Left lung (tissue), 10 donors: ENCODE results near the gene IL15. TPM values are rescaled to one million over a fixed set of nuclear protein-coding genes. Genes with fewer than 3 reads are reported as not detected.

Experiments used
- ATAC-seq: fragments of 200-7000 bp; cut with Tn5 transposase; one replicate; pipeline ENCODE4 v1.9.1; 2020; ENCODE audit warnings: moderate library complexity
- DNase-seq, 4 donors: peaks; one replicate each; pipeline ENCODE4 v3.0.0-alpha.2; 2013 to 2020
- H3K27ac ChIP-seq, 2 donors: fragments of 200-600 bp; sonication (generic) in 1 of 2; one replicate each; pipeline versions ENCODE4 v1.5.0 to v1.8.0; 2020 to 2021
- H3K27me3 ChIP-seq, 2 donors: fragments of 200-600 bp; sonication (generic) in 1 of 2; one replicate each; pipeline versions ENCODE4 v1.5.0 to v1.8.0; 2020 to 2021
- H3K36me3 ChIP-seq, 2 donors: fragments of 200-600 bp; sonication (generic) in 1 of 2; one replicate each; pipeline versions ENCODE4 v1.5.0 to v1.8.0; 2020 to 2021
- H3K4me1 ChIP-seq, 2 donors: fragments of 200-600 bp; one replicate each; pipeline ENCODE4 v1.8.0; 2021
- H3K4me3 ChIP-seq, 2 donors: fragments of 200-600 bp; sonication (generic) in 1 of 2; one replicate each; pipeline versions ENCODE4 v1.5.0 to v1.8.0; 2020 to 2021; ENCODE audit warnings: mild to moderate bottlenecking in 1 of 2
- H3K9me3 ChIP-seq, 2 donors: fragments of 200-600 bp; sonication (generic) in 1 of 2; one replicate each; pipeline versions ENCODE4 v1.5.0 to v1.8.0; 2020 to 2021
- intact Hi-C, 2 donors: fragments of 100-400 bp; cut with DNase I; formaldehyde crosslinking; loops; one replicate each; pipeline versions ENCODE4 v1.11.2 to v1.14.2; 2022
- polyA plus RNA-seq, 6 donors: library from polyadenylated mRNA; unstranded; fragments of 120-200 nt; gene quantifications; one replicate each; pipeline ENCODE4 v1.2.1, GENCODE V29; 2013; ENCODE audit not compliant: insufficient read length in 6 of 6
- total RNA-seq, 2 donors: library from RNA; stranded (reverse); fragmentation: NEBNext Ultra II Directional; extraction: Animal tissue kit (Norgen Biotek cat#: 25700); gene quantifications; one replicate each; pipeline ENCODE4 v1.2.1, GENCODE V29; 2021
- TF ChIP-seq, protein P1 (sequence below), 2 donors: fragments of 200-600 bp; sonication (generic) in 1 of 2; IDR thresholded peaks; one replicate each; pipeline versions ENCODE4 v1.5.0 to v1.8.0; 2021; ENCODE audit warnings: antibody characterized with exemption in 2 of 2
- donor health status: DM: no; HTN: yes; CAD: no.
- donor health status: DM: no; HTN: no; CAD: no.

The IL15 gene
- total and polyA plus RNA-seq, 8 donors, result 0.74 to 6.4 (median 1.3) TPM

DNA sequence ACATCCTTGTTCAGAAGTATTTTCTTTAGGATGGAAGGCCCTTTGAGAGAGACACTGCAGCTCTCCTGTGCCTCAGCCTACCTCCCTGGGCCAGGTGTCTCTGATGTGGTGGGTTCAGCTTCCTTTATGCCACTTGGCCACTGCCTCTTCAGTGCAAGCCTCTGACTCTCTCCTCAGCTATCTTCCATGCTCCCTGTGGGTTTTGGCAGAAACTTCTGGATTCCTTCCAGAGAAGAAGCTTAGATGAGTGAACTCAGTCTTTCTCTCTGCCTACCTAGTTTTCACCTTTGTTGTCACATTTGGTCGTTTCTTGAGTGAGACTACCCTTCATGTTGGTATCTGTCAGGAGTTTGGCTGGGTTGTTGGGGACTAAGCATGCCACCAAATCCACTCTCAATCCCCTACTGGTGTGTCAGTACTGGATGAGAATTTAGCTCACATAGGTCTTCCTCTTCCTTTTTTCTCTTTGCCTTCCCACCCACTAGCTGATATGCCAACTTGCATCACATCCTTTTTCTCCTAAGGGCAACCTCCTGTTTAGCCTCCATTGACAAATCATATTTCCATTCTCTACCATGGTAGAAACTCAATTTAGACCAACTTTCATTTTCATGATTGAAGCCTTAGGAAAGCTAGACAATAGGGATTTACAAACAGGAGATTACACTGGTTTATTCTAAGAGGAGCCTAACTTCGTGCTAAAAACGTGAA is 32.0 kb downstream of the IL15 start:
- intact Hi-C loops, result no loop called here
- Histone ChIP-seq H3K4me3 (no peak overlapping the region), H3K27me3 (no peaks in the 10 kb centered on the region), H3K27ac (no peak overlapping the region), H3K9me3 (no peaks in the 10 kb centered on the region), H3K4me1 (no peaks in the 10 kb centered on the region), H3K36me3 (no peaks in the 10 kb centered on the region)
- TF ChIP-seq, protein P1, sequence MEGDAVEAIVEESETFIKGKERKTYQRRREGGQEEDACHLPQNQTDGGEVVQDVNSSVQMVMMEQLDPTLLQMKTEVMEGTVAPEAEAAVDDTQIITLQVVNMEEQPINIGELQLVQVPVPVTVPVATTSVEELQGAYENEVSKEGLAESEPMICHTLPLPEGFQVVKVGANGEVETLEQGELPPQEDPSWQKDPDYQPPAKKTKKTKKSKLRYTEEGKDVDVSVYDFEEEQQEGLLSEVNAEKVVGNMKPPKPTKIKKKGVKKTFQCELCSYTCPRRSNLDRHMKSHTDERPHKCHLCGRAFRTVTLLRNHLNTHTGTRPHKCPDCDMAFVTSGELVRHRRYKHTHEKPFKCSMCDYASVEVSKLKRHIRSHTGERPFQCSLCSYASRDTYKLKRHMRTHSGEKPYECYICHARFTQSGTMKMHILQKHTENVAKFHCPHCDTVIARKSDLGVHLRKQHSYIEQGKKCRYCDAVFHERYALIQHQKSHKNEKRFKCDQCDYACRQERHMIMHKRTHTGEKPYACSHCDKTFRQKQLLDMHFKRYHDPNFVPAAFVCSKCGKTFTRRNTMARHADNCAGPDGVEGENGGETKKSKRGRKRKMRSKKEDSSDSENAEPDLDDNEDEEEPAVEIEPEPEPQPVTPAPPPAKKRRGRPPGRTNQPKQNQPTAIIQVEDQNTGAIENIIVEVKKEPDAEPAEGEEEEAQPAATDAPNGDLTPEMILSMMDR (IDR thresholded peaks at IDR 0.05), result no peak
- DNase-seq (no peak), ATAC-seq (no peak)

DNA sequence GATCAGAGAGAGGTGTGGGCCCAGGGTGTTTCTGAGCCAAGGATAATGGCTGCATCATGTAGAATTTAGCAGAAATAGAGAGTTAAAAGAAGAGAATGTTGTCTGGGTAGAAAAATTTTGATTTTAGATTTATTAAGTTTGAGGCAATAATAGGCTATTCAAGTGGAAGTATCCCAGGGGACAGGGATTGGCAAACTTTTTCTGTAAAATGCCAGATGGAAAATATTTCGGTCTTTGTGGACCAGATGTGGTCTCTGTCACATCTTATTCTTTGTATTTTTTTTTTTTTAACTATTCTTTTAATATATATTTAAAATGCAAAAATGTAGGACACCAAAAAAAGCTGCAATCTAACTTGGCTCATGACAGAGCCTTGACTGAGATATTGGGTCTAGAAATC is 33.1 kb downstream of the IL15 start:
- ATAC-seq (no peak), DNase-seq (no peak)
- H3K4me3 ChIP-seq, result no peak overlapping the region
- intact Hi-C loops, result no loop called here
- H3K27ac ChIP-seq, result no peak overlapping the region
- no peaks in the 10 kb centered on the region for H3K4me1 ChIP-seq
- no peaks in the 10 kb centered on the region for H3K27me3 ChIP-seq
- no peaks in the 10 kb centered on the region for H3K9me3 ChIP-seq
- TF ChIP-seq, protein P1 (IDR thresholded peaks at IDR 0.05), result no peak
- H3K36me3 ChIP-seq, result no peaks in the 10 kb centered on the region

DNA sequence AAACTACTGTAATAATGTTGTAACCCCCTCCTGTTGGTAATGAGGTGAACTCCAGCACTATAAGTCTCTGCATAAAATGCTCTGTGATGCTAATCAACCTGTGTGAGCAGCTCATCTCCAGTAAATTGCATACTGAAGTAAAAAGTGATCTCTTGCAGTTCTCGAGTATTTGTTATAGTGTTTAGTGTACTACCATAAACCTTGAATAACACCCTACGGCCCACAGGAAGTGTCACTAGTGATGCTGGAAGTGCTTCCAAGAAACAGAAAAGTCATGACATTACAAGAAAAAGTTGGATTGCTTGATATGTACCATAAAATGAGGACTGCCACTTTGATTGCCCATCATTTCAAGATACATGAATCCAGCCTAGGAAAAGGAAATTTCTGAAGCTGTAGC is 39.0 kb downstream of the IL15 start:
- intact Hi-C loops, result no loop called here
- no peak for ATAC-seq
- Histone ChIP-seq H3K4me3 (no peak overlapping the region), H3K27me3 (no peaks in the 10 kb centered on the region), H3K36me3 (no peaks in the 10 kb centered on the region), H3K9me3 (no peaks in the 10 kb centered on the region), H3K4me1 (no peaks in the 10 kb centered on the region), H3K27ac (no peak overlapping the region)
- TF ChIP-seq, protein P1 (IDR thresholded peaks at IDR 0.05), result no peak
- DNase-seq, result no peak

DNA sequence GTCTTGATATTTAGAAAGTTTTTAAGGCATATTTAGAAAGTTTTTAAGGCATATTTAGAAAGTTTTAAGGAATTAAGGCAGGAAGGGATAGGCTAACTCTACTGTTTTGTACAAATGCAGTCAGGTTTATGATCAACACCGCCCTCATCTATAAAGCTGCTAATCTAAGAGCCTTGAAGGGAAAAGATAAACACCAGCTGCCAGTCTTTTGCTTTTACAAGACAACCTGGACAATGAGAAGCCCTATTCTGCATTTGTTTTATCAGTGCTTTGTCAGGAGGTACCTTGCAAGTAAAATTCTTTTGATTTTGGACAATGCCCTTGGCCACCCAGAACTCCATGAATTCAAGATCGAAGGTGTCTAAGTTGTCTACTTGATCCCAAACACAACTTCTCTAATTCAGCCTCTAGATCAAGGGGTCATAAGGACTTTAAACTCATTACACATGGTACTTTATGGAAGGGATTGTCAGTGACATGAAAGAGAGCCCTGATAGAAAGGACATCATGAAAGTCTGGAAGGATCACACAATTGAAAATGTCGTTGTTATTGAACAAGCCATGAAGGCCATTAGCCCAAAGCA is 39.8 kb downstream of the IL15 start:
- H3K9me3 ChIP-seq, result no peaks in the 10 kb centered on the region
- H3K4me1 ChIP-seq, result no peaks in the 10 kb centered on the region
- TF ChIP-seq, protein P1 (IDR thresholded peaks at IDR 0.05), result no peak
- H3K27me3 ChIP-seq, result no peaks in the 10 kb centered on the region
- H3K27ac ChIP-seq, result no peak overlapping the region
- no peak overlapping the region for H3K4me3 ChIP-seq
- no peaks in the 10 kb centered on the region for H3K36me3 ChIP-seq
- no peak for ATAC-seq
- no peak for DNase-seq
- intact Hi-C loops, result no loop called here

DNA sequence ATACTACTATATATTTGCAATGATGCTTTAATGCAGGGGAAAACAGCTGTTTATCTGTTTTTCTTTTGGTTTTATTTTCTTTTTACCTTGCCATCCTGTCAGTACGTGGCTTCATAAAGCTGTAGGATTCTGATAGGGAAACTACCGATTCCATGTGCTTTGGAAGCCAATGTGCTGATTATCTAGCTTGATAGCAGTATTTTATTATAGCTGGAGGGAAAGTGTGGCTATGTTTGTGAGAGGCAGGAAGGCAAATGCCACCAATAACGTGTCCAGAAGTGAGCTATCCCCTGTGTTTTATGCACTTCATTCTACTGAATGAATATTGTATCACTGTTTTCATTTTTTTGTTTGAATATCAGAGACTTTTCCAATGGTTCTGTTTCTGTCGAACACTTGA is 43.7 kb downstream of the IL15 start:
- H3K9me3 ChIP-seq, result no peaks in the 10 kb centered on the region
- no peaks in the 10 kb centered on the region for H3K4me1 ChIP-seq
- H3K27me3 ChIP-seq, result no peaks in the 10 kb centered on the region
- TF ChIP-seq, protein P1 (IDR thresholded peaks at IDR 0.05), result no peak
- no peak overlapping the region for H3K4me3 ChIP-seq
- no peak for ATAC-seq
- no peak overlapping the region for H3K27ac ChIP-seq
- intact Hi-C loops, result no loop called here
- no peaks in the 10 kb centered on the region for H3K36me3 ChIP-seq
- DNase-seq, result no peak
